Uterus (tissue), 4 donors: ENCODE data around the gene ATXN7L1. TPM values are rescaled to one million over a fixed set of nuclear protein-coding genes. Genes with fewer than 3 reads are reported as not detected.

ENCODE experiments used
- DNase-seq, 2 donors: peaks; one replicate each; pipeline ENCODE4 v3.0.0-alpha.2; 2019 to 2020
- H3K27ac ChIP-seq, 2 donors: fragments of 200-600 bp; sonication (generic); 1 replicate in 1 of 2; 2 replicates in 1 of 2; pipeline ENCODE4 v1.5.1; 2016 to 2018
- H3K27me3 ChIP-seq, 2 donors: fragments of 200-600 bp; sonication (generic); one replicate each; pipeline ENCODE4 v1.5.1; 2018 to 2019; ENCODE audit warnings: control low read depth in 1 of 2
- H3K36me3 ChIP-seq, 2 donors: fragments of 200-600 bp; sonication (generic); one replicate each; pipeline ENCODE4 v1.5.1; 2019; ENCODE audit warnings: control low read depth in 1 of 2
- H3K4me1 ChIP-seq, 2 donors: fragments of 200-600 bp; sonication (generic); one replicate each; pipeline ENCODE4 v1.5.1; 2018 to 2019; ENCODE audit warnings: control low read depth in 1 of 2
- H3K4me3 ChIP-seq, 2 donors: fragments of 200-600 bp; sonication (generic); 1 replicate in 1 of 2; 2 replicates in 1 of 2; pipeline ENCODE4 v1.5.1; 2018 to 2019; ENCODE audit warnings: mild to moderate bottlenecking in 1 of 2
- H3K9me3 ChIP-seq, 2 donors: fragments of 200-600 bp; sonication (generic); one replicate each; pipeline ENCODE4 v1.5.1; 2019; ENCODE audit warnings: control low read depth in 1 of 2
- CTCF ChIP-seq, 4 experiments: fragments of 200-600 bp in 2 of 4; fragments of 450-650 bp in 2 of 4; sonication (generic) in 2 of 4; IDR thresholded peaks; one replicate each; pipeline ENCODE4 v1.5.1; 2016 to 2019; ENCODE audit warnings: antibody characterized with exemption in 4 of 4, mild to moderate bottlenecking in 2 of 4, moderate library complexity in 1 of 4
- POLR2A ChIP-seq, 2 donors: fragments of 450-650 bp; IDR thresholded peaks; one replicate each; pipeline ENCODE4 v1.6.1; 2016; ENCODE audit warnings: antibody characterized with exemption in 2 of 2, mild to moderate bottlenecking in 1 of 2, moderate library complexity in 1 of 2
- intact Hi-C: fragments of 100-400 bp; cut with DNase I; formaldehyde crosslinking; loops from one replicate; pipeline ENCODE4 v1.15.1; 2023; ENCODE audit warnings: low total_unique reads
- total RNA-seq, 4 donors: library from RNA; depleted of rRNA in 3 of 4; stranded (reverse); fragments of >200 nt in 3 of 4; gene quantifications; one replicate each; pipeline versions ENCODE4 v1.1.0 to v1.2.4, GENCODE V29; 2014 to 2023
- donor health status: DM: yes; HTN: yes; CAD: no.

ATXN7L1 gene
- total RNA-seq, 4 donors from 2014 or later: 4.4 to 22.4 (median 11.0) TPM

- H3K4me3 ChIP-seq: no peak overlapping the region
- no peaks in the 10 kb centered on the region for H3K4me1 ChIP-seq
- H3K36me3 ChIP-seq: no peaks in the 10 kb centered on the region
- no peaks in the 10 kb centered on the region for H3K27me3 ChIP-seq
- H3K27ac ChIP-seq: no peak overlapping the region
- DNase-seq: no peak
- intact Hi-C loops: no loop called here
- H3K9me3 ChIP-seq: no peaks in the 10 kb centered on the region
- no peak for TF ChIP-seq CTCF (IDR thresholded peaks at IDR 0.05)
- TF ChIP-seq POLR2A (IDR thresholded peaks at IDR 0.05): no peak
These were observed 297.9 kb downstream of the ATXN7L1 start for GRCh38 chr7:105578496-105578895.

GRCh38 chr7:105577251-105577650 lies 299.1 kb downstream of the ATXN7L1 start:
- DNase-seq: no peak
- Histone ChIP-seq H3K9me3 (no peaks in the 10 kb centered on the region), H3K4me3 (no peak overlapping the region), H3K4me1 (no peaks in the 10 kb centered on the region), H3K36me3 (no peaks in the 10 kb centered on the region), H3K27me3 (no peaks in the 10 kb centered on the region), H3K27ac (no peak overlapping the region)
- intact Hi-C loops: no loop called here
- TF ChIP-seq POLR2A (IDR thresholded peaks at IDR 0.05) (no peak), CTCF (IDR thresholded peaks at IDR 0.05) (no peak)

GRCh38 chr7:105571891-105572290 lies 304.5 kb downstream of the ATXN7L1 start:
- Histone ChIP-seq H3K9me3 (no peaks in the 10 kb centered on the region), H3K4me3 (no peak overlapping the region), H3K27me3 (no peaks in the 10 kb centered on the region), H3K4me1 (no peaks in the 10 kb centered on the region), H3K36me3 (no peaks in the 10 kb centered on the region), H3K27ac (no peak overlapping the region)
- no peak for DNase-seq
- intact Hi-C loops: no loop called here
- TF ChIP-seq CTCF (IDR thresholded peaks at IDR 0.05) (no peak), POLR2A (IDR thresholded peaks at IDR 0.05) (no peak)

GRCh38 chr7:105567821-105568220 lies 308.6 kb downstream of the ATXN7L1 start:
- DNase-seq: no peak
- no peak overlapping the region for H3K4me3 ChIP-seq
- peak overlapping the region in 1 of 2 donors; percentile 61 for H3K27ac ChIP-seq
- no peaks in the 10 kb centered on the region for H3K4me1 ChIP-seq
- H3K9me3 ChIP-seq: no peaks in the 10 kb centered on the region
- TF ChIP-seq POLR2A (IDR thresholded peaks at IDR 0.05) (no peak), CTCF (IDR thresholded peaks at IDR 0.05) (no peak)
- no peaks in the 10 kb centered on the region for H3K27me3 ChIP-seq
- H3K36me3 ChIP-seq: no peaks in the 10 kb centered on the region
- intact Hi-C loops: no loop called here

GRCh38 chr7:105567024-105567423 lies 309.4 kb downstream of the ATXN7L1 start:
- H3K4me3 ChIP-seq: no peak overlapping the region
- DNase-seq: no peak
- no peaks in the 10 kb centered on the region for H3K36me3 ChIP-seq
- H3K9me3 ChIP-seq: no peaks in the 10 kb centered on the region
- intact Hi-C loops: no loop called here
- no peaks in the 10 kb centered on the region for H3K4me1 ChIP-seq
- TF ChIP-seq POLR2A (IDR thresholded peaks at IDR 0.05) (no peak), CTCF (IDR thresholded peaks at IDR 0.05) (no peak)
- H3K27ac ChIP-seq: no peak overlapping the region
- H3K27me3 ChIP-seq: no peaks in the 10 kb centered on the region
